RCC 7860 (cell line): ENCODE data around the gene SCUBE2.

Experiments
- DNase-seq: peaks from one replicate; pipeline ENCODE4 v3.0.0-alpha.2; 2015; ENCODE audit warnings: low spot score
- FAIRE-seq: peaks from 2 replicates; lab custom pipeline; 2012; peaks lifted over from hg19 to GRCh38; lab: Jason Lieb, UNC

The SCUBE2 gene

DNA sequence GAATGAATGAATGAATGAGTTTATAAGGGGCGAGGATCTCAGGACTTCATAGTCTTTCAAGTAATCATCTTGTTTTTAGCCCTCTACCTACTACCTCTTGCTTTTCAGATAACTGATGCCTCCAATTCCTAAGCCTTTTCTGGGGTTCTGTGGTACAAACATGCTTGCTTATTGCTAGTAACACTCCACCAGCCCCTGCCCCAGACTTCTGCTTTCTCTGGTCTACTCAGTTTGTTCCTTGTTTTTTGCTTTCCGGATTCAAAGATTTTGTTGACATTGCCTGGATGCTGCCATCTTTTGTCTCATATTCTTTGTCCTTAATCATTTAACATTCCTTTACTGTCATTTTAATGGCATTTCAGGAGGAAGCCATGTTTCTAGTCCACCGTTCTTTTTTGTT, 118.3 kb downstream of the SCUBE2 start:
- FAIRE-seq (no peak), DNase-seq (no peak)

DNA sequence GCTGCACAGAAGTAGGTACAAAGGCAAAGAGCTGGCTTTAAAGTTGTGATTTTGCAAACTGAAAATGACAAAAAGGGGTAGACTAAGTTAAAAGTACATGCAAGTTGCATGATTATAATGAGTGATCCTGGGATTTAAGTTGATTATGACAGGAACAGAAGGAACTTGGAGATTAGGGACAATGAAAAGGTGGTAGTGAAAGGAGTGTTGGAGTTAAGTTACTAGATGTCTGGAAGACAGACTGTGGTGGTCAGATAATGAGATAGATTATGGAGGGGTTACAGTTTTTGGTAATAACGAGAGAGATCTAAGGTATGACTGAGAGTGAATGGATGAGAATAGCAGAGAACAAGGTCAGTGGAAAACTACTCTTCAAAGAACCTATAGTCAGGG, 119.5 kb downstream of the SCUBE2 start:
- FAIRE-seq (no peak), DNase-seq (no peak)

DNA sequence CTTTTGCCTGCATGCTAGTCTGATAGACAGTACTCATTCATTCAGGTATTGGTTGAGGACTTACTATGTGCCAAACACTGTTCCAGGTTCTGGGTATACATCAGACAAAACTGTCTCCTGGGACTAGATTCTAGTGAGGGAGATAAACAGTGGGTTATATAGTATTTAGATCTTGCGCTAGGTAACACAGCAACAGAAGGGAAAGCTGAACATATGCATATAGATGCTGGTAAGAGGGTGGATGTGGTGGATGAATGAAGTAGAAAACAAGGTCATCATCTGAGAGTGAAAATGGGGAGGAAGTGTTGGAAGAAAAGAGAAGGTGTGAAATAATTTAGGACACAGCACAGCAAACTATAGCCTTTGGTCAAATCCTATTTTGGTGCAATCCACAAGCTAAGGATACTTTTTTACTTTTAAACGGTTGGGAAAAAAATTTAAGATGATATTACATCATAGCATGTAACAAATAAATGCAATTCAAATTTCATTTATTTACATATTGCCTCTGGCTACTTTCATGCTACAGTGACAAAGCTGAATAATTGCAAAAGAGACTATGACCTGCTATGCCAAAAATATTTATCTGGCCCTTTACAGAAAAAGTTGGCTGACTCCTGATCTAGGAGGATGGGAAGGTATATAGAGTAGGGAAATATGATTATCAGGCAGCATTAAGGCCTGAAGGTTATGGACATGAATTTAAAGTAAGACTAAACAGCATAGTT, 120.0 kb downstream of the SCUBE2 start:
- no peak for DNase-seq
- FAIRE-seq = no peak
